ENCODE results near the gene NAA35.

Gene NAA35

GRCh38 chr9:85978496-85978895, 37.5 kb downstream of the NAA35 start:
- H3K4me3 ChIP-seq = no peak overlapping the region
- no peaks in the 10 kb centered on the region for H3K27me3 ChIP-seq
- no peak overlapping the region for H3K27ac ChIP-seq
- TF ChIP-seq Cebpa-rat (IDR thresholded peaks at IDR 0.05) = no peak
- H3K4me1 ChIP-seq = no peaks in the 10 kb centered on the region
- H3K9me3 ChIP-seq = no peaks in the 10 kb centered on the region
- H3K4me2 ChIP-seq = no peak overlapping the region
- no peak overlapping the region for H3K9ac ChIP-seq
- peaks cover 65% of the 10 kb centered on the region for H3K36me3 ChIP-seq
- H4K20me1 ChIP-seq = no peaks in the 10 kb centered on the region

- no peak overlapping the region for H3K9ac ChIP-seq
- no peak overlapping the region for H3K27ac ChIP-seq
- H3K4me3 ChIP-seq = no peak overlapping the region
- H4K20me1 ChIP-seq = no peaks in the 10 kb centered on the region
- H3K4me1 ChIP-seq = no peaks in the 10 kb centered on the region
- H3K4me2 ChIP-seq = no peak overlapping the region
- H3K9me3 ChIP-seq = peaks cover 6% of the 10 kb centered on the region; the same call in 1 of the 2 replicates
- TF ChIP-seq Cebpa-rat (IDR thresholded peaks at IDR 0.05) = no peak
- H3K36me3 ChIP-seq = peaks cover 74% of the 10 kb centered on the region
- H3K27me3 ChIP-seq = no peaks in the 10 kb centered on the region
Measured at GRCh38 chr9:85981369-85981768, 40.4 kb downstream of the NAA35 start.

- H3K9me3 ChIP-seq = peaks cover 6% of the 10 kb centered on the region; the same call in 1 of the 2 replicates
- H3K27ac ChIP-seq = no peak overlapping the region
- H3K4me1 ChIP-seq = no peaks in the 10 kb centered on the region
- H3K36me3 ChIP-seq = peaks cover 78% of the 10 kb centered on the region
- no peaks in the 10 kb centered on the region for H4K20me1 ChIP-seq
- H3K9ac ChIP-seq = no peak overlapping the region
- no peak overlapping the region for H3K4me2 ChIP-seq
- H3K27me3 ChIP-seq = no peaks in the 10 kb centered on the region
- H3K4me3 ChIP-seq = no peak overlapping the region
- no peak for TF ChIP-seq Cebpa-rat (IDR thresholded peaks at IDR 0.05)
Measured at GRCh38 chr9:85984457-85984856, 43.5 kb downstream of the NAA35 start.

- Histone ChIP-seq H3K9me3 (peaks cover 17% of the 10 kb centered on the region; the same call in 1 of the 2 replicates), H3K4me3 (no peak overlapping the region), H3K9ac (no peak overlapping the region), H3K36me3 (peaks cover 66% of the 10 kb centered on the region), H3K27me3 (no peaks in the 10 kb centered on the region), H3K27ac (no peak overlapping the region), H4K20me1 (no peaks in the 10 kb centered on the region), H3K4me2 (no peak overlapping the region), H3K4me1 (no peaks in the 10 kb centered on the region)
- no peak for TF ChIP-seq Cebpa-rat (IDR thresholded peaks at IDR 0.05)
Measured at GRCh38 chr9:85987236-85987635, 46.3 kb downstream of the NAA35 start.

- Histone ChIP-seq H3K4me1 (no peaks in the 10 kb centered on the region), H3K36me3 (peaks cover 52% of the 10 kb centered on the region), H3K4me2 (no peak overlapping the region), H3K4me3 (no peak overlapping the region), H3K27me3 (no peaks in the 10 kb centered on the region), H4K20me1 (no peaks in the 10 kb centered on the region), H3K9ac (no peak overlapping the region), H3K9me3 (peaks cover 19% of the 10 kb centered on the region), H3K27ac (no peak overlapping the region)
- no peak; the same call in 1 of the 2 replicates for TF ChIP-seq Cebpa-rat (IDR thresholded peaks at IDR 0.05)
Measured at GRCh38 chr9:85994191-85994590, 53.2 kb downstream of the NAA35 start.

- H3K9ac ChIP-seq = no peak overlapping the region
Measured at GRCh38 chr9:85995097-85995496, 54.2 kb downstream of the NAA35 start.

GRCh38 chr9:85995599-85995998, 54.7 kb downstream of the NAA35 start:
- Histone ChIP-seq H3K4me1 (no peaks in the 10 kb centered on the region), H3K27me3 (no peaks in the 10 kb centered on the region), H3K4me2 (no peak overlapping the region), H3K9ac (no peak overlapping the region), H3K27ac (no peak overlapping the region), H3K9me3 (peaks cover 20% of the 10 kb centered on the region), H4K20me1 (no peaks in the 10 kb centered on the region), H3K36me3 (peaks cover 61% of the 10 kb centered on the region), H3K4me3 (no peak overlapping the region)
- no peak for TF ChIP-seq Cebpa-rat (IDR thresholded peaks at IDR 0.05)

More at GRCh38 chr9:85995097-85995496, 54.2 kb downstream of the NAA35 start:
- Histone ChIP-seq H3K27me3 (no peaks in the 10 kb centered on the region), H3K27ac (no peak overlapping the region), H3K4me2 (no peak overlapping the region), H4K20me1 (no peaks in the 10 kb centered on the region), H3K36me3 (peaks cover 59% of the 10 kb centered on the region), H3K9me3 (peaks cover 22% of the 10 kb centered on the region), H3K4me3 (no peak overlapping the region), H3K4me1 (no peaks in the 10 kb centered on the region)
- TF ChIP-seq Cebpa-rat (IDR thresholded peaks at IDR 0.05) = no peak

- H3K4me1 ChIP-seq = no peaks in the 10 kb centered on the region
- H3K27me3 ChIP-seq = no peaks in the 10 kb centered on the region
- H3K9ac ChIP-seq = no peak overlapping the region
- H3K27ac ChIP-seq = no peak overlapping the region
- H3K9me3 ChIP-seq = peaks cover 39% of the 10 kb centered on the region
- peaks cover 85% of the 10 kb centered on the region for H3K36me3 ChIP-seq
- no peak overlapping the region for H3K4me3 ChIP-seq
- no peak for TF ChIP-seq Cebpa-rat (IDR thresholded peaks at IDR 0.05)
- H3K4me2 ChIP-seq = no peak overlapping the region
- no peaks in the 10 kb centered on the region for H4K20me1 ChIP-seq
Measured at GRCh38 chr9:86005253-86005775, 64.4 kb downstream of the NAA35 start.

- H4K20me1 ChIP-seq = no peaks in the 10 kb centered on the region
- H3K9ac ChIP-seq = no peak overlapping the region
- no peaks in the 10 kb centered on the region for H3K4me1 ChIP-seq
- no peak overlapping the region for H3K4me3 ChIP-seq
- H3K9me3 ChIP-seq = peaks cover 23% of the 10 kb centered on the region
- H3K36me3 ChIP-seq = peaks cover 85% of the 10 kb centered on the region
- TF ChIP-seq Cebpa-rat (IDR thresholded peaks at IDR 0.05) = no peak
- no peak overlapping the region for H3K27ac ChIP-seq
- no peaks in the 10 kb centered on the region for H3K27me3 ChIP-seq
- no peak overlapping the region for H3K4me2 ChIP-seq
Measured at GRCh38 chr9:86009133-86009532, 68.2 kb downstream of the NAA35 start.

GRCh38 chr9:86020731-86021130, 79.8 kb downstream of the NAA35 start:
- peaks cover 13% of the 10 kb centered on the region for H3K4me1 ChIP-seq
- no peak overlapping the region for H3K4me3 ChIP-seq
- no peaks in the 10 kb centered on the region for H3K27me3 ChIP-seq
- no peak overlapping the region for H3K4me2 ChIP-seq
- H3K9me3 ChIP-seq = no peaks in the 10 kb centered on the region
- H4K20me1 ChIP-seq = 0 out of 2 replicates have a peak, but pooled peaks cover 4% of the 10 kb centered on the region
- TF ChIP-seq Cebpa-rat (IDR thresholded peaks at IDR 0.05) = no peak
- H3K36me3 ChIP-seq = peaks cover 64% of the 10 kb centered on the region
- H3K27ac ChIP-seq = no peak overlapping the region
- H3K9ac ChIP-seq = no peak overlapping the region

- peaks cover 13% of the 10 kb centered on the region for H3K4me1 ChIP-seq
- no peak overlapping the region for H3K4me2 ChIP-seq
- no peak overlapping the region for H3K4me3 ChIP-seq
- H3K27me3 ChIP-seq = no peaks in the 10 kb centered on the region
- H3K36me3 ChIP-seq = peaks cover 69% of the 10 kb centered on the region
- H3K9ac ChIP-seq = no peak overlapping the region
- H3K27ac ChIP-seq = no peak overlapping the region
- no peaks in the 10 kb centered on the region for H3K9me3 ChIP-seq
- 0 out of 2 replicates have a peak, but pooled peaks cover 6% of the 10 kb centered on the region for H4K20me1 ChIP-seq
- no peak for TF ChIP-seq Cebpa-rat (IDR thresholded peaks at IDR 0.05)
Measured at GRCh38 chr9:86021166-86021565, 80.2 kb downstream of the NAA35 start.

Measured in BLaER1 (cell line).